Natural killer cell (primary cell): ENCODE data around the gene AZU1. TPM values are rescaled to one million over a fixed set of nuclear protein-coding genes. Genes with fewer than 3 reads are reported as not detected.

Experiments used
- ATAC-seq, 3 donors: fragments of 150-1000 bp in 2 of 3; fragments of 200-7000 bp in 1 of 3; cut with Tn5 transposase; 1 replicate in 1 of 3; 2 replicates in 2 of 3; pipeline ENCODE4 v1.10.0; 2021; ENCODE audit warnings: mild to moderate bottlenecking in 2 of 3, moderate library complexity in 2 of 3
- DNase-seq, 2 donors: peaks; one replicate each; pipeline versions ENCODE4 v3.0.0 to v3.0.0-alpha.2; 2013 to 2021; ENCODE audit warnings: mixed read lengths in 1 of 2
- H3K27ac ChIP-seq: one replicate; pipeline ENCODE4 v1.5.1; 2013; ENCODE audit warnings: mild to moderate bottlenecking, low read length
- H3K27me3 ChIP-seq: one replicate; pipeline ENCODE4 v1.6.1; 2013; ENCODE audit warnings: low read length; ENCODE audit not compliant: control insufficient read depth, insufficient read depth
- H3K36me3 ChIP-seq: one replicate; pipeline ENCODE4 v1.6.1; 2013; ENCODE audit warnings: low read length; ENCODE audit not compliant: control insufficient read depth, insufficient read depth
- H3K4me1 ChIP-seq: one replicate; pipeline ENCODE4 v1.6.1; 2013; ENCODE audit warnings: low read length; ENCODE audit not compliant: control insufficient read depth, insufficient read depth
- H3K4me3 ChIP-seq: one replicate; pipeline ENCODE4 v1.5.1; 2013; ENCODE audit warnings: low read length
- H3K9me3 ChIP-seq: one replicate; pipeline ENCODE4 v1.6.1; 2013; ENCODE audit warnings: low read length; ENCODE audit not compliant: control insufficient read depth, insufficient read depth
- H3K27ac Mint-ChIP-seq, 2 donors: one replicate each; pipeline ENCODE4 v1.8.0; 2022; ENCODE audit warnings: mild to moderate bottlenecking in 2 of 2, mixed read lengths in 2 of 2, moderate library complexity in 1 of 2
- H3K27me3 Mint-ChIP-seq, 2 donors: one replicate each; pipeline ENCODE4 v1.8.0; 2022; ENCODE audit warnings: low read depth in 2 of 2, mixed read lengths in 2 of 2
- H3K36me3 Mint-ChIP-seq: one replicate; pipeline ENCODE4 v1.8.0; 2022; ENCODE audit warnings: mixed read lengths
- H3K4me1 Mint-ChIP-seq, 2 donors: one replicate each; pipeline ENCODE4 v1.8.0; 2022; ENCODE audit warnings: mixed read lengths in 2 of 2
- H3K4me3 Mint-ChIP-seq: one replicate; pipeline ENCODE4 v1.8.0; 2022; ENCODE audit warnings: mild to moderate bottlenecking, moderate library complexity, mixed read lengths
- H3K9me3 Mint-ChIP-seq, 2 donors: one replicate each; pipeline ENCODE4 v1.8.0; 2022; ENCODE audit warnings: mixed read lengths in 2 of 2
- WGBS: methylation state at CpG from one replicate; pipeline ENCODE4 v1.1.7; 2013; ENCODE audit warnings: missing lambda C conversion rate; ENCODE audit not compliant: insufficient coverage; 5-methylcytosine and 5-hydroxymethylcytosine counted together
- intact Hi-C: fragments of 100-400 bp; cut with micrococcal nuclease; formaldehyde crosslinking; loops from one replicate; pipeline ENCODE4 v1.14.2; 2022
- total RNA-seq, 4 donors: library from RNA; stranded (reverse); fragments of 120-200 nt in 1 of 4; gene quantifications; one replicate each; pipeline versions ENCODE4 v1.2.3 to v1.2.4, GENCODE V29; 2013 to 2022
- TF ChIP-seq, protein P1 (sequence below): fragments of 200-600 bp; IDR thresholded peaks from one replicate; pipeline ENCODE4 v1.8.0; 2022; ENCODE audit warnings: antibody characterized with exemption

Gene AZU1
- total RNA-seq, 3 donors from 2014 or later (not counting 1 experiment from before 2014, with no cell fraction given) = 0.87 to 2.5 (median 1.8) TPM

DNA sequence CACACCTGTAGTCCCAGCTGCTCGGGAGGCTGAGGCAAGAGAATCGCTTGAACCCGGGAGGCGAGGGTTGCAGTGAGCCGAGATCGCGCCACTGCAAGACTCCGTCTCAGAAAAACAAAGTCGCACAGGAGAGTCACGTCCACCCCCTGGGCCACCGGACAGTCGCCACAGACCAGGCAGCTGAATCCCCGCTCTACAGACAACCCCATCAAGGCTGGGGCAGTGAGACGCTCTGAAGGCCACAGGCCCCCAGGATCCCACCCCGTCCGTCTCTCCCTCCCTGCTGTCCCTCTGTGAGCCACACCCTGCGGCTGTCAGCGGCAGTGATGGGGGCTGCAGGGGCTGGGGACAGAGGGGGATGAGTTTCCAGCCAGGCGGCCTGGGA lies 45.8 kb upstream of the AZU1 start:
- ATAC-seq (no peak), DNase-seq (no peak)
- Histone ChIP-seq H3K9me3 (no peaks in the 10 kb centered on the region), H3K4me3 (no peak overlapping the region), H3K4me1 (no peaks in the 10 kb centered on the region), H3K36me3 (no peaks in the 10 kb centered on the region), H3K27ac (no peak overlapping the region), H3K27me3 (no peaks in the 10 kb centered on the region)
- H3K27ac Mint-ChIP-seq = no peak overlapping the region
- no peaks in the 10 kb centered on the region for H3K27me3 Mint-ChIP-seq
- TF ChIP-seq, protein P1, sequence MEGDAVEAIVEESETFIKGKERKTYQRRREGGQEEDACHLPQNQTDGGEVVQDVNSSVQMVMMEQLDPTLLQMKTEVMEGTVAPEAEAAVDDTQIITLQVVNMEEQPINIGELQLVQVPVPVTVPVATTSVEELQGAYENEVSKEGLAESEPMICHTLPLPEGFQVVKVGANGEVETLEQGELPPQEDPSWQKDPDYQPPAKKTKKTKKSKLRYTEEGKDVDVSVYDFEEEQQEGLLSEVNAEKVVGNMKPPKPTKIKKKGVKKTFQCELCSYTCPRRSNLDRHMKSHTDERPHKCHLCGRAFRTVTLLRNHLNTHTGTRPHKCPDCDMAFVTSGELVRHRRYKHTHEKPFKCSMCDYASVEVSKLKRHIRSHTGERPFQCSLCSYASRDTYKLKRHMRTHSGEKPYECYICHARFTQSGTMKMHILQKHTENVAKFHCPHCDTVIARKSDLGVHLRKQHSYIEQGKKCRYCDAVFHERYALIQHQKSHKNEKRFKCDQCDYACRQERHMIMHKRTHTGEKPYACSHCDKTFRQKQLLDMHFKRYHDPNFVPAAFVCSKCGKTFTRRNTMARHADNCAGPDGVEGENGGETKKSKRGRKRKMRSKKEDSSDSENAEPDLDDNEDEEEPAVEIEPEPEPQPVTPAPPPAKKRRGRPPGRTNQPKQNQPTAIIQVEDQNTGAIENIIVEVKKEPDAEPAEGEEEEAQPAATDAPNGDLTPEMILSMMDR = no peak
- H3K9me3 Mint-ChIP-seq = no peaks in the 10 kb centered on the region
- no peak overlapping the region for H3K4me3 Mint-ChIP-seq
- WGBS = 93% methylated on average over 19 of the region's 19 CpGs
- intact Hi-C loops = no loop called here
- H3K4me1 Mint-ChIP-seq = no peaks in the 10 kb centered on the region
- H3K36me3 Mint-ChIP-seq = no peaks in the 10 kb centered on the region

DNA sequence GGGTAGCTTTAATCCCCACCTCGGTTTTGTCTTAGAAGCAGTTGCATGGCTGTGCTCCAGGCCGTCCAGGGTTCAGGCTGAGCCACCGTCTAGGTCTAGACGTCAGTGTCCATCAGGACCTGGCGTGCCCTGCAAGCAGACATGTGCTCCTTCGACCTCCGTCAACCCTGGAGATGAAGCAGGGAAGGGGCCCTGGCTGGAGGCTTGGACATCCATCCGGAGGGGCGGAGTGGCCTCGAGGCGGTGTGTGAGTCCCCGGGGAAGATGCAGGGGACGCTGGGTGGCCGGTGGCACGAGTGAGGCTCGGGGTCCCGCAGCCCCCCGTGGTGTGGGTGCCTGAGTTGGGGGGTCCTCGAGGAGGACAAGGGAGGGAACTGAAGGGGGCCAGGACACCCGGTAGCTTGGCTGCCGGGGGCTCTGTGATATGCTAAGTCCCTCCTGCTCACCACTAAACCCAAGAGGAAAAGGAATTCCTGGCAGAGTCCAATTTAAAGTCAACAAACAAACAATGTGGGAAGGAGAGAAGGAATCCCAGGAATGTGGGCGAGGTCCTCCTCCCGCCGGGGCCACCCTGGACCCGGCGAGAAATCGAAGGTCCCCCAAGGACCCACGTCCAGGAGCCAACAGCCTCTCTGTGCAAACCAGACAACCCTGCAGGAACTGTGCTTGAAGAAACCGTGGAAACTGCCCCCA lies 45.3 kb upstream of the AZU1 start:
- Histone ChIP-seq H3K4me1 (no peaks in the 10 kb centered on the region), H3K27ac (no peak overlapping the region), H3K9me3 (no peaks in the 10 kb centered on the region), H3K27me3 (no peaks in the 10 kb centered on the region), H3K36me3 (no peaks in the 10 kb centered on the region), H3K4me3 (no peak overlapping the region)
- Mint-ChIP-seq H3K27me3 (no peaks in the 10 kb centered on the region), H3K27ac (no peak overlapping the region), H3K9me3 (no peaks in the 10 kb centered on the region), H3K36me3 (no peaks in the 10 kb centered on the region), H3K4me1 (no peaks in the 10 kb centered on the region), H3K4me3 (no peak overlapping the region)
- TF ChIP-seq, protein P1 = no peak
- intact Hi-C loops = no loop called here
- ATAC-seq (no peak), DNase-seq (no peak)
- WGBS = 78% methylated on average over 28 of the region's 29 CpGs

DNA sequence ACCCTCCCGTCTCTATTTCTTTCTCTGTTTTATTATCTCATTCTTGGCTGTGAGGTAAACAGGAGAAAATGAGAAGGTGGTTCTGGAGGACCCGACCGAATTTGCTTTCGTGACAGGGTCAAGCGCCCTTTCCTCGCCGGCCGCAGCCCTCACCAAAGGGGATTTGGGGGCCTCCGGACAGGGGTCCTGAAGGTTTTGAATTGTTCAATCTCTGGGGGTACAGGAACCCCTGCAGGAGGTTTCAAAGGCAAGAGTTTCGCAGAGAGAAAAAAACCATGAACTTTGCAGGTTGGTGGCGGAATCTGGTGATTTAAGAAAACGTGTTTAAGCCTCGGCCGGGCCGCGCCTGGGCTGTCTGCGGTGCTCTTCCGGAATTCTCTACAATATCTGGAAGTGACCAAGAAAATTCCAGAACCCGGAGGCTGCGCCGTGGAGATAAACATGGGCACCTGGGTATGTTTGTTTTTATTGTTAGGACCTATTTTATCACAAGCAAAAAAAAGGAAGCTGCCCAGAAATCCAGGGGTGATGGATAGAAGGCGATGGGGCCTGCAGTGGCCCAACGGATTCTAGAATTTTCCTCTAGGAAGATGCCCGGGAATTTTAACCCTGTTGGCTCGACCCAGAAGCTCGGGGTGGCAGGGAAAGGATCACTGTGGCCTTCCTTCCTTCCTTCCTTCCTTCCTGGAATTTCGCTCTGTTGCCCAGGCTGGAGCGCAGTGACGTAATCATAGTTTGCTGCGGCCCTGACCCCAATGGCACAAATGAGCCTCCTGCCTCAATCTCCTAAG lies 44.6 kb upstream of the AZU1 start:
- H3K4me1 ChIP-seq = no peaks in the 10 kb centered on the region
- no peaks in the 10 kb centered on the region for H3K9me3 ChIP-seq
- H3K27ac ChIP-seq = no peak overlapping the region
- TF ChIP-seq, protein P1 = no peak
- H3K36me3 ChIP-seq = no peaks in the 10 kb centered on the region
- no peak for DNase-seq
- Mint-ChIP-seq H3K4me3 (no peak overlapping the region), H3K27ac (no peak overlapping the region), H3K27me3 (no peaks in the 10 kb centered on the region), H3K9me3 (no peaks in the 10 kb centered on the region), H3K36me3 (no peaks in the 10 kb centered on the region), H3K4me1 (no peaks in the 10 kb centered on the region)
- intact Hi-C loops = no loop called here
- no peaks in the 10 kb centered on the region for H3K27me3 ChIP-seq
- ATAC-seq = no peak
- 74% methylated on average over 29 of the region's 30 CpGs for WGBS
- no peak overlapping the region for H3K4me3 ChIP-seq
